Stimulated activated CD4-positive, alpha-beta T cell treated with anti-CD3 and anti-CD28 coated beads, Interleukin-1b, Interleukin-23, amount 100 ng/mL, for 24 hours (primary cell): ENCODE measurements around the gene USP15.

Experiments
- DNase-seq, 4 experiments: peaks; one replicate each; pipeline ENCODE4 v3.0.0-alpha.2; 2020; ENCODE audit warnings: low read depth in 4 of 4, low spot score in 1 of 4

USP15 gene

DNA sequence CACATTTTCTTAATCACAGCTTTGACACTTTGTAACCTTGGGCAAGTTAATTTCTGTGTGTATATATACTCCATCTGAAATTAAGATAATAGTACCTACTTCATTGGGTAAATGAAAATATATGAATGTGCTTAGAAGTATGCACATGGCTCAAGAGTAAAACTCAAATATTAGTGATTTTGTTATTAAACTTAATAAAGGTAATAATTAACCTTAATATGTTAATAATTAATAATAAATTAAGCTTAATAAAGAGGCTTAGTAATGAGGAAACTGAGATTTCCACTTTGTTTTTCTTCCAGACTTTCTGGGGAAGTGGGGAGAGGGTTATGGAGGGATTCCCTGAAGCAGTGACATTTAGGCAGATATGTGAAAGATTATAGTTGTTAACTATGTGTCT lies 19.8 kb downstream of the USP15 start:
- DNase-seq = no peak

DNA sequence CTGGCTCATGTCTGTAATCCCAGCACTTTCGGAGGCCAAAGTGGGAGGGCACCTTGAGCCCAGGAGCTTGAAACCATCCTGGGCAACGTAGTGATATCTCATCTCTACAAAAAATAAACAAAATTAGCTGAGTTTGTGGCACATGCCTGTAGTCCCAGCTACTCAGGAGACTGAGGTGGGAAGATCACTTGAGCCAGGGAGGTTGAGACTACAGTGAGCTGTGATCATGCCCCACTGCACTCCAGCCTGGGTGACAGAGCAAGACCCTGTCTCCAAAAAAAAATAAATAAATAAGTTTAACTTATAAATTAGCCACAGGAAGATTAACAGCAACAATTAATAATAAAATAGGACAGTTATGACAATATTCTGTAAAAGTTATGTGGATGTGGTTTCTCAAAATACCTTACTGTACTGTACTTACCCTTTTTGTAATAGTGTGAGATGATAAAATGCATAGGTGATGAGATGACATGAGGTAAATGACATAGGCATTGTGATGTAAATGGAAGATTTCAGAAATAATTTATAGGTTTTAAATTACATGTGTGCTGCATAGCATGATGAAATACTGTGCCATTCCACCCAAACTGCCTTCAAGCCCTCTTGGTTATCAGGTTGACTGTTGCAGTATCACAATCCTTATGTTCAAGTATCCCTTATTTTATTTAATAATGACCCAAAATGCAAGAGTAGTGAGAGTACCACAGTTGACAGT lies 22.0 kb downstream of the USP15 start:
- DNase-seq = no peak

DNA sequence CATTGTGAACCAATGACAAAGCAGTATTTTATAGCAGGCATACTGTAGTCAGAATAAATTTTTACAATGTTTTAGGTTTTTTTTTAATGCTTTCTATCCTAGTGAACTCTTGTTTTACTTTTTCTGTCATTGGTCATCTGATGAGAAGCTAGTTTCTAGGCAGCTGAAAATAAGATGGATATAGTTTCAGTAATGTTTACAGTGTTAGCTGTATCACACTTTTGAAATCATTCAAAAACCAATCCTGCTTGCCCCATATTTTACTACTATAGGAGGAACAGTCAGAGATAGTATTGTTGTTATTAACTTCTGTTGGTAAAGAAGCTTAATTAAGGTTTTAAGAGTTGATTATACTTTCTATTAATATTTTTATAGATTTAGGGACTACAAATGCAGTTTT lies 24.5 kb downstream of the USP15 start:
- no peak for DNase-seq

DNA sequence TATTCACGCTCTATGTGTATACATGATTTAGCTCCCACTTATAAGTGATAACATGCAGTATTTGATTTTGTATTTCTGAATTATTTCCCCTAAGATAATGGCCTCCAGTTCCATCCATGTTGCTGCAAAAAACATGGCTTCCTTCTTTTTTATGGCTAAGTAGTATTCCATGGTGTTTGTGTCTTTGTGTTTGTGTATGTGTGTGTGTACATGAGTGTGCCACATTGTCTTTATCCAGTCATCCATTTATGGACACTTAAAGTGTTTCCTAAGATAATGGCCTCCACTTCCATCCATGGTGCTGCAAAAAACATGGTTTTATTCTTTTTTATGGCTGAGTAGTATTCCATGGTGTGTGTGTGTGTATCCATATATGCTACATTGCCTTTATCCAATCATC lies 25.1 kb downstream of the USP15 start:
- DNase-seq = no peak

DNA sequence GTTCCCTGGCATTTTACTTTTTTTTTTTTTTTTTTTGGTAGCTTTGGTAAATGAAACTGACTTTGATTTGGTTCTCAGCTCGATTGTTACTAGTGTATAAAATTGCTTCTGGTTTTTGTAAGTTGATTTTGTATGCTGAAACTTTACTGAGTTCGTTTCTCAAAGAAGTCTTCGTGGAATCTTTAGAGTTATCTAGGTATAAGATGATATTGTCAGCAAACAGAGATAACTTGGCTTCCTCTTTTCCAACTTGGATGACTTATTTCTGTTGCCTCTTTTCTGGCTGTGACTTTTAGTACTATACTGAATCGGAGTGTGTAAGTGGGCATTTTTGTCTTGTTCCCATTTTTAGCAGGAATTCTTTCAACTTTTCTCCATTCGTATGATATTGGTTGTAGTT lies 28.1 kb downstream of the USP15 start:
- DNase-seq = no peak

DNA sequence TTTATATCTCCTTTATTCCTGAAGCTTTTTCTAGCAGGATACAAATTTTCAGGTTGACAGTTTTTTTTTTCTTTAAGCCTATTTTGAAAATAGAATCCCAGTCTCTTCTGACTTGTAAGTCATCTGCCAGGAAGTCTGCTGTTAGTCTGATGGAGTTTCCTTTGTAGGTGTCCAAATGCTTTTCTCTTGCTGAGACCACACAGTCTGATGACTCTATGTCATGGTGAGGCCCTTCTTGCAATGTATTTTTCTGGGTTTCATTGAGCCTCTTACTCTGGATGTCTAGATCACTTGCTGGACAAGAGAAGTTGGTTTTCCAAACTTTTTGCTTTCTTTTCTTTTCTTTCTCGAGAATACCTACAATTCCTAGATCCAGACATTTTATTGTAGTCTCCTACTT lies 30.6 kb downstream of the USP15 start:
- DNase-seq = no peak

DNA sequence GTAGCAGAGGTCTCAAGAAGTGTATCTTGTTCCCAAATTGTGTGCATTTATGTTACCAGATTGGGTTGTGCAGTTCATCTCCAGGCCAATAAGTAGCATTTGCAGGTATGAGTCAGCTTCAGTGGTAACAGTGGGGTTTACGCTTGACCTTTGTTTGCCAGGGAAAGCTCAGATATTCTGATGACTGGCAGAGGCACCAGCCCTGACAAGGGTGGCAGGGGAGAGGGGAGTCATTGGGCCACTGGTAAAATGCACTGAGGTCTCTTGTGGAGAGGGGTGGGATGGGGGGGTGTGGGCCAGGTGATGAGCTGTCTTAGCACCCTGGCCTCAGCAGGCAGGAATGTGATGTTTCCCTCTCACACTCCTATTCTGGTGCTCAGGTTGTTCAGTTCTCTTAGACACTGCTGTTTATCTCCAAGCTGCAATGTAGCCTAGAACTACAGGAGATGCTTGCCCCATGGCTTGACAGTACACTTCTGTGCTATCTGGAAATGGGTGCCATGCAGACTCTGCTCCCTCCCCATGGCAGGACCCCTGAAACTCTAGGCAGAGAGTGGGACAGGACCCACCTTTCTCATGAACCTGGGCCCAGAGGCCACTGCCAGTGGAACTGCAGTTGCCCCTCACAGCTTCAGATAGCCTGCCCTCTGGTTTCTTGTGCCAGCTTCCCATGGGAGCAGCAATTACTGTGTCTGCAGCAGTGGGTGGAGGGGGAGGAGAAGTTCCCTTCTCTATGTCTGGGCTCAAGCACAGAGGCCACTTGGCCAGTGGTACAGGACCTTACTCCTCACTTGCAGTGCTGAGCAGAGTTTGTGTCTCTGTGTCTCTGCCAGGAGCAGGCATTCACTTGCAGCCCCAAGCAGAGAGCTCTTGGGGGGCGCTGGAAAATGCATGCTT lies 31.9 kb downstream of the USP15 start:
- DNase-seq = no peak

DNA sequence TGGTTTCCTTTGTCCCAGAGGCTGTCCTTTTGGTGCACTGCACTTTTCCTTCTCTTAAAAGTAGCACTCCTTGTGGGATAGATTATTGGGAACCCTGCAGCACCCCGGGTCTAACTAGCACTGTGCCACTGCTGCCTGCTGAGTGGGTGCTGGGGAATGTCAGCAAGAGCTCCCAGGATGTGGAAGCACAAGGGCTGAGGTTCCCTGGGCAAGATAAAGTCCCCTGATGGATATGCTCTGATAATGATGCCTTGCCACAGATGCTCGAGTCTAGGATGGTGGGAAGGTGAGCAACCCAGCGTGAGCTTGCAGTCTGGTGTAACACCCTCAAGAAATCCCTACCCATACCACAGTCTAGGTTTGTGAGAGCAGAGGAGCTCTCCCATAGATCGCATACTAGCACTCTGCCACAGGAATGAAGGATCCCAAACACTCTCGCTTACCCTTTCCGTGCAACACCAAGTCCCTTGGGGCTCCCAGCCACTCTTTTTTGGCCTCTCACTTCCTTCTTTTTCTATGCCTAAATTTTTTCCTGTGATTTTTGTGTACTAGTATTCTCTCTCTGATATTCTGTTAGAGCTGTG lies 32.6 kb downstream of the USP15 start:
- DNase-seq = no peak

DNA sequence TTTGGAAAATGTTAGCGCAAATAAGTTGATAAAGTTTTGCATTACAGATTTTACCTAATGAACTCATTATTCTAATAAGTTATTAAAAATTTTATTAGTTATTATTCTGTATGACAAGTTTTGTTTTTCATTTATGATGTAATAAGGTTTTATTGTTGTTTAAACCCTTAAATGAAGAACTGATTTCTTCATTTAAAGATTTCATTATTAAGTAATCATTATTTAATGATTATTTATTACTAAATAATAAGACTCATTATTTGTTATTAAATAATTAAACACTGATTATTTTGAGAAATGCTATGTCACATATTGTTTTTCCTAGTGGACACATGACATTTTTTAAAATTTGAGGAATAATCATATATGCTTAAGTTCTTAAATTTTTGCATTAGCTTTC lies 34.2 kb downstream of the USP15 start:
- no peak for DNase-seq

DNA sequence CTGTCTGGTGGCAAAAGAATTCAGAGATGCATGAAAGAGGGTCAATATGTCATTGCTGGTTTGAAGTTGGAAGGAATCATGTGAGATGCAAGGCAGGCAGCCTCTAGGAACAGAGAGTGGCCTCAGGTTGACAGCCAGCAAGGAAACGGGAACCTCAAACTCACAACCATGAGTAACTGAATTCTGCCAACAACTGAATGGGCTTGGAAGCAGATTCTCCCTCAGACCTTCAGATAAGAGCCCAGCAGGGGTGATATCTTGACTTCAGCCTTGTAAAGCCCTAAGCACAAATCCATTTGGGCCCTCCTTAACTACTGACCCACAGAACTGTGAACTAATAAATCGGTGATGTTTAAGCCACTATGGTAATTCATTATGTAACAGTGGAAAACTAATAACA lies 35.8 kb downstream of the USP15 start:
- DNase-seq = no peak

DNA sequence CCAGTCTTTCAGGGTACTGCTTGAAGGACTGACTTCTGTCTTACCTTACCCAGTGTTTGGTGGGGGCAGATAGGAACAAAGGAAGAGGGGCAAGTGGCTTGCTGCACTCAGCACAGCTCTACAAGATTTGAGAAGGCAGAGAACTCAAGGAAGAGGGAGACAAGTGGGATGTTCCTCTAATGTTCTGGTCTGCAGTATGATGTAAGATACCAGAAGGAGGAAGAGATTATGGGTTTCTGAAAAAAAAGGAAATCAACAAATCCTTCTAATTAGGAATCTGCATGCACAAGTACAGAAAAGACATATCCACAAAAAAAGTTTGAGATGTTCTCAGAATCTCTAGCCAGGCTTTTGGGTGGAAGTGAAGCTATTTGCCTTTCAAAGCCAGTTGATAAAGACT lies 37.1 kb downstream of the USP15 start:
- no peak for DNase-seq

DNA sequence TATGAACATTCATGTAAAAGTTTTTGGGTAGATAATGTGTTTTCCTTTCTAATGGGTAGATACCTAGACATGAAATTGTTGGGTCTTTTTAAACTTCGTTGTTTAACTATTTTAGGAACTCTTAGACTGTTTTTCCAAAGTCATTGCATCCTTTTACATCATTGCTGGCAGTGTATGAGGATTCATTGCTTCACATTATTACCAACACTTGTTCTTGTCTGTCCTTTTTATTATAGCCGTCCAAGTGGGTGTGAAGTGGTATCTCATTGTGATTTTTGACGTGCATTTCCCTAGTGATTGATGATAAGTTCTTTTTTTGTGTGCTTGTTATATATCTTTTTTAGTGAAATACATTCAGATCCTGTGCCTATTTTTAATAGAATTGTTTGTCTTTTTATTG lies 39.4 kb downstream of the USP15 start:
- DNase-seq = no peak

DNA sequence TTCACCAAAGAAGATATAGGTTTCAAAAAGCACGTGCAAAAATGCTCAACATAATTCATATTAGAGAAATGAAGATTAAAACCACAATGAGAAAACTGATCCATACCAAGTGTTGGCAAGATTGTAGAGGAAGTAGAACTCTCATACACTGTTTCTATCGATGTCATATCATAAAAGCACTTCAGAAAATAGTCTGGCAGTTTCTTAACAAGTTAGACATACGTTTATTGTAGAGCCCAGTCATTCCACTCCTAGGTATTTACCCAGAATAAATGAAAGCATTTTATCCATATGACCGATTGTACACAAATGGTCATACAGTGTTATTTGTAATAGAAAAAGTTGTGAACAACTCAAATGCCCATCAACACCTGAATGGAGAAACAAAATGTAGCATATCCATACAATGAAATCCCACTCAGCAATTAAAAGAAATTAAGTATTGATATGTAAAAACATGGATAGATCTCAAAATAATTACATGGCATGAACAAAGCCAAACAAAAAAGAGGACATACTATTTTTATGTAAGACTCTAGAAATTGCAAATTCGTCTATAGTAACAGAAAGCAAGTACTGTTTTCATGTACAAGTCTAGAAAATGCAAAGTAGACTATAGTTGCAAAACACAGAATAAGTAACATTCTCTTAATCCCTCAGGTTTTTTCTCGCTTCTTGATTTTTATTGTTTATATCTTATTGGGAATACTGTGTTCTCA lies 41.0 kb downstream of the USP15 start:
- DNase-seq = no peak

DNA sequence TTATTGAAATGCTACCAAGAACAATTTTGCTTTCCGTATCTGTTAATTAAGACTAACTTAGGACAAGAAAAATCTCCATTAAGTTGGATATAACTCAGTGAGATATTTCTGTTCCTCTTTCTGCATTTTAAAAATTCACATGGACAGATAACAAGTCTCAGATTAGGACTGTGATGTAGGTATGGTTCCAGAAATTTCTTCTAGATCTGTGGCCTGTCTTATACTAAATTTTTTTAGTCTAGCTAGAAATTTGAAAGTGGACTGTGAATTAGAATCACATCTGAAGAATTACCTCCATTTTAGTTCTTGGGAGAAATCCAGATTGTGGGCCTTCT lies 41.6 kb downstream of the USP15 start:
- DNase-seq = no peak

DNA sequence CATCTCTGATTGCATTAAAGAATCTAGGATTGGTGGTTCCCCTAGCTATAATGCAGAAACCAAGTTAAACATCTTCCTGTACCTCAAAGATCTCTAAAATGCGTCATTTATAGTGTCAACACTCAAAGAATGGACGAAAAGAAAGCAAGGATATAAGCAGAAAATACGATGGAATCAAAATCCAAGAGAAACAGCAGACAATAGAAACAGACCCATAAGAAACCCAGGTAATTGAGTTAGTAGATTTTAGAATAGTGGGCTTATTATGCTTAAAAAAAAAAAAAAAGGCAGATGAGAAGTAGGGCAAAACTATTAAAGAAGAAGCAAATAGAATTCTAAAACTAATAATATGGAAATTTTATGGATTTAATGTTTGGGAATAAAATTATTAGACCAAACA lies 44.4 kb downstream of the USP15 start:
- DNase-seq = no peak

DNA sequence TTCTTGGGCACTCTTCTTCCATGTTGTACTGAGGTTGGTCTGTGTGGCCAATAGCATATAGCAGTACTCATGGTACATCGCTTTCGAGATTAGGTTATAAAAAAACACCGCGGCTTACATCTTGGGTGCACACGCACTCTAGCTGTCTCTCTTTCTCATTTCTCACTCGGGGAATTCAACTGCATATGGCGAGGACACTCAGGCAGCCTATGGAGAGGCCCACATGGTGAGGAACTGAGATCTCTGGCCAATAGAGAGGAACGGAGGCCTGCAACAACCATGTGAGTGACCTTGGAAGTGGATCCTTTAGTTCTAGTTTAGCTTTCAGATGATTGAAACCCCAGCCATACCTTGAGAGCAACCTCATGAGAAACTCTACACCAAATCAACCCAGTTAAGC lies 45.6 kb downstream of the USP15 start:
- DNase-seq = no peak

DNA sequence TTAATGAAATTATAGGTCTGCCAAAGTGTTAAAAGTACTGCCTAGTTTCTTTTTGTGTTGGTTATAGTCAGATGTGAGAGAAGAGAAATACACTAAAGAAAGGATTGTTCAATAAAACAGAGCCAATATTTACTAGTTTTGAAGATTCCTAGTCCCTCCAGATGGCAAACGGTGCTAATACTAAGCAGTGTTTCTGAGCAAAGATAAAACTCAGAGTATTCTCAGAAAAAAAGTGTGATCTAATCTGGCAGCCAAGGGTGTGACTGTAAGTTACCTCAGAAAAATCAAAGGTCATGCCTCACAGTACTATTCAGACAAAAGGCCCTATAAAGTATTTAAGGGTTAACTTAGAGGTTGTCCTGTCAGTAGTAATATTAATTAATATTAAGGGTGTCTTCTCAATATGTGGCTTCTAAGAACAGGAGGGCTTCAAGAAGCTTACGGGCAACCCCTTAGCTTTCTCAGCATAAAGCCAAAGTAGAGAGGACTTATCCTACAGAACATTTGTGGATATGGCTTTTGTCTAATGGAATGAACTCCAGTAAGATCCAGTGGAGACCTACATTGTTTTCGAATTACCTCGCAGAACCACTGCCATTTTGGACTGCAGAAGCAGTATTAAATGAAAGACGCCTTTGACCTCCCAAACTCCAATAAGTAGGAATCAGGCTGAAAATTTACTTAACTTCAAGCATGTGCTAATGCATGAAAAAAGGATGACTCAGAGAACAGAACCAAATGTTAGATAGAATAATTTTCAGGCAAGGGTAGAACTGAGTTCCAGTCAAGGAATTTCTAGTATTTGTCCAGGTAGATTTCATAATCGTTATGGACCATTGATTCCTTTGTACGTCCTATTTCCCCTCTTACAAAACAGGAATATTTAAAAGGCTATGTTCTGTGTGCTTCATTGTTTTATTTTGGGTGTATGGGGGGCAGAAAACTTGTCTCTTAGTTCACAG lies 46.6 kb downstream of the USP15 start:
- DNase-seq = no peak

DNA sequence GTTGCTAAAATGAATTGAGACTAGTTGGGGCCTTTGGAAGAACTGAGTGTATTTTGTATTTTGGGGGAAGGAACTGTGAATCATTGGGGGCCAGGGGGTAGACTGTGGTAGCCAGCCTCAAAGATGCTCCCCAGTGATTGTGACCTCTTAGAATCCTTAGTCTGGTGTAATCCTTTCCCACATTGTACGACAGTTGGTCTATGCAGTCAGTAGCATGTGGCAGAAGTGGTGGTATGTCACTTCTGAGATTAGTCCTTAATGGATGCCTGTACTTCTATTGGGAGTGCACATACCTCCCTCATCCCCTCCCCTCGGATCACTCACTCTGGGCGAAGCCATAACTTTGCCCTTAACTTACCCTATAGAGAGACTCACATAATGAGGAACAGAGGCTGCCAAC lies 48.0 kb downstream of the USP15 start:
- DNase-seq = no peak

DNA sequence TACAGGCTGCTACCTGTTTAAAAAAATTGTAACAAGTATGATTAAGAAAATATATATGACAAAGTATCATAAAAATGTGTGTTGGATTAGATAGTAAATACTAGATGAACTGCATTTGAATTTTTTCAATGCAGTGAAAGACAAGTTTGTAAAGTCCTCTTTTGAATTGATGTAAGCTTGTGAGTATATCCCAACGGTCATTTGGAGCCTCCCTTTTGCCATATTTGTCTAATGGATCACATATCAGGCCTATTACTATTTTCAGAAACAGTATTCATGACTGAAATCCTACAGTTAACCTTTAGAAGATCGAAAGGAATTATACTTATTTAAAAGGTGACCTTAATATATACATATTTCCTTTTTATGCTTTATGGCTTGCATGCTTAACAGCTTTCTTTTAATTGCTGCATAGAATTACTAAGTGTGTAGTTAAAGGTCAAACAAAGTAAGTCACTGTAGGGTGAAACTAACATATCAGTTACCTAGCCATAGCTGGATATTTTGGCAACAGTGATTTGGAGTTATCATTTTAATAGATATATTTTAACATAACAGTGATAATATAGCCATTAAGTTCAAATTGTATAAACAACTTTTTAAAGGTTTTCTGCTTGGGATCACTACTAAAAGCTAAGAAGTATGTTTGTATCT lies 53.6 kb downstream of the USP15 start:
- DNase-seq = no peak

DNA sequence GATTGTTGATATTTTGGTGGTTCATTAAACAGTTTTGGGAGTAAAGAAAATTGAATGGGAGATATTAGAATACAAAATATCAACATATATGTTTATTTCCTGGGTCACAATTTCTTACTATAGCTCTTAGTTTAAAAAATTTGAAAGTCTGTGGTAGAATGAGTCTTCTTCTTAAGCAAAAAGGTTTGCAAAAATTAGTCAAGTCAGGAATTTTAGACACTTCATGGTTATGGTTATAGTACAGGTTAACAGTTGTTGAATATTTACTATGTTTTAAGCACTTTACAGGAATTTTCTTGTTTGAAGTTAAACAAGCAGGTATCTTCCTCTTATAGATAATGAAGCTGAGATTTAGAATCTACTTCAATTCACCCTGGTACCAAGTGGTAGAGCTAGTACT lies 56.8 kb downstream of the USP15 start:
- no peak for DNase-seq
